Hepatocyte (in vitro differentiated cells): Measurements from ENCODE around the gene EPHA5. TPM values are rescaled to one million over a fixed set of nuclear protein-coding genes. Genes with fewer than 3 reads are reported as not detected.

Experiments used
- DNase-seq: peaks from one replicate; pipeline ENCODE4 v3.0.0-alpha.2; 2016; ENCODE audit warnings: low spot score
- H2AFZ ChIP-seq: fragments of 200-600 bp; sonication (generic); 2 replicates; pipeline ENCODE4 v1.6.0; 2016; ENCODE audit warnings: antibody characterized with exemption, mild to moderate bottlenecking
- H3K27ac ChIP-seq: fragments of 200-600 bp; sonication (generic); 2 replicates; pipeline ENCODE4 v1.5.1; 2016; ENCODE audit warnings: mild to moderate bottlenecking
- H3K27me3 ChIP-seq: fragments of 200-600 bp; sonication (generic); 2 replicates; pipeline ENCODE4 v1.6.1; 2016
- H3K36me3 ChIP-seq: fragments of 200-600 bp; sonication (generic); replicated peaks from 2 replicates; pipeline ENCODE4 v1.5.1; 2016; ENCODE audit warnings: low read depth; ENCODE audit not compliant: insufficient read depth
- H3K4me1 ChIP-seq: fragments of 200-600 bp; sonication (generic); 2 replicates; pipeline ENCODE4 v1.5.1; 2016; ENCODE audit warnings: mild to moderate bottlenecking, moderate library complexity; ENCODE audit not compliant: insufficient read depth
- H3K4me2 ChIP-seq: fragments of 200-600 bp; sonication (generic); 2 replicates; pipeline ENCODE4 v1.6.0; 2016
- H3K4me3 ChIP-seq: fragments of 200-600 bp; sonication (generic); 2 replicates; pipeline ENCODE4 v1.5.1; 2016; ENCODE audit warnings: mild to moderate bottlenecking
- H3K79me2 ChIP-seq: fragments of 200-600 bp; sonication (generic); 2 replicates; pipeline ENCODE4 v1.6.0; 2017; ENCODE audit warnings: mild to moderate bottlenecking
- H3K9me2 ChIP-seq: fragments of 200-600 bp; sonication (generic); replicated peaks from 2 replicates; pipeline ENCODE4 v1.6.0; 2017; ENCODE audit warnings: mild to moderate bottlenecking; ENCODE audit not compliant: insufficient read depth
- H3K9me3 ChIP-seq: fragments of 200-600 bp; sonication (generic); 2 replicates; pipeline ENCODE4 v1.5.1; 2016; ENCODE audit warnings: low read depth, mild to moderate bottlenecking
- H4K20me1 ChIP-seq: fragments of 200-600 bp; sonication (generic); 2 replicates; pipeline ENCODE4 v1.6.0; 2016; ENCODE audit warnings: mild to moderate bottlenecking; ENCODE audit not compliant: insufficient read depth, poor library complexity, severe bottlenecking
- EZH2 ChIP-seq: fragments of 200-600 bp; sonication (generic); IDR thresholded peaks from 2 replicates; pipeline ENCODE4 v1.6.1; 2016; ENCODE audit warnings: antibody characterized with exemption, mild to moderate bottlenecking, borderline replicate concordance
- EZH2phosphoT487 ChIP-seq: fragments of 200-600 bp; sonication (generic); IDR thresholded peaks from one replicate; pipeline ENCODE4 v1.6.1; 2018; ENCODE audit warnings: antibody characterized with exemption, mild to moderate bottlenecking, low read depth, moderate library complexity; ENCODE audit not compliant: unreplicated experiment, severe bottlenecking
- WGBS: methylation state at CpG from one replicate; pipeline ENCODE4 v1.1.6; 2016; ENCODE audit warnings: low lambda C conversion rate; ENCODE audit errors: missing lambda C conversion rate; 5-methylcytosine and 5-hydroxymethylcytosine counted together
- polyA plus RNA-seq: library from polyadenylated mRNA; unstranded; fragments of >200 nt; fragmentation: Nextera tagmentation; extraction: Ambion mirVana; gene quantifications from 2 replicates; pipeline ENCODE4 v1.2.1, GENCODE V29; 2016
- total RNA-seq: library from RNA; depleted of rRNA; stranded (reverse); fragments of >200 nt; gene quantifications from 2 replicates; pipeline ENCODE4 v1.2.3, GENCODE V29; 2014
- TF ChIP-seq, protein P1 (sequence below): fragments of 200-600 bp; sonication (generic); IDR thresholded peaks from 2 replicates; pipeline ENCODE4 v1.5.1; 2016; ENCODE audit warnings: antibody characterized with exemption, mild to moderate bottlenecking; ENCODE audit not compliant: poor library complexity

The EPHA5 gene
- total and polyA plus RNA-seq, 2 experiments from 2014 or later, result 0.05 to 0.63 TPM

DNA sequence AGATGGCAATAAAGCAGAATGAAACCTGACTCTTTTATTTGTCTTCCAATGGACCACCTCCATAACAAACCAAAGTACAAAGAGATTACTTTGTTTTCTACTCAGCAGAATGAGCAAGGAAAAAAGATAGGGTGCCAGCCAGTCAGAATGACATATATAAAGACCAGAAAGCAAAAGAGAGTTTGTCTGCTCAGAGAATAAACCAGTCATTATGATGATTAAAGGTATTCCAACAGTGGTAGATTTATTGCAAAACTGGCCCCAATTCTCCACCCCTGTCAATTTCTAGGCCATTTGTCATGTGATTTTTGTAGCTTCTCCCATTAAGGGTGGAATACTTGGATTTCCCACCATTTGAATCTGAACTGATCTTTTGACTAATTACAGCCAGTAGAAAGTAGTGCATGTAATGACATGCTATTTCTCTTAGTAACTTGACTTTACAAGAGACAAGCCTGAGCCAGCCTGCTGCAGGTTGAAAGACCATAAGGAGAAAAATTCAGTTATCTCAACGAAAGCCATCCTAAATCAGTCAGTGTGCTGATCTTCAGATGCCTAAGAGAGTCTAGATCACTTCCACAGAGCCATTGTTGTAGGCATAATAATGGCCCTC lies 203.1 kb downstream of the EPHA5 start:
- no peak for TF ChIP-seq EZH2
- TF ChIP-seq EZH2phosphoT487, result no peak
- TF ChIP-seq, protein P1, sequence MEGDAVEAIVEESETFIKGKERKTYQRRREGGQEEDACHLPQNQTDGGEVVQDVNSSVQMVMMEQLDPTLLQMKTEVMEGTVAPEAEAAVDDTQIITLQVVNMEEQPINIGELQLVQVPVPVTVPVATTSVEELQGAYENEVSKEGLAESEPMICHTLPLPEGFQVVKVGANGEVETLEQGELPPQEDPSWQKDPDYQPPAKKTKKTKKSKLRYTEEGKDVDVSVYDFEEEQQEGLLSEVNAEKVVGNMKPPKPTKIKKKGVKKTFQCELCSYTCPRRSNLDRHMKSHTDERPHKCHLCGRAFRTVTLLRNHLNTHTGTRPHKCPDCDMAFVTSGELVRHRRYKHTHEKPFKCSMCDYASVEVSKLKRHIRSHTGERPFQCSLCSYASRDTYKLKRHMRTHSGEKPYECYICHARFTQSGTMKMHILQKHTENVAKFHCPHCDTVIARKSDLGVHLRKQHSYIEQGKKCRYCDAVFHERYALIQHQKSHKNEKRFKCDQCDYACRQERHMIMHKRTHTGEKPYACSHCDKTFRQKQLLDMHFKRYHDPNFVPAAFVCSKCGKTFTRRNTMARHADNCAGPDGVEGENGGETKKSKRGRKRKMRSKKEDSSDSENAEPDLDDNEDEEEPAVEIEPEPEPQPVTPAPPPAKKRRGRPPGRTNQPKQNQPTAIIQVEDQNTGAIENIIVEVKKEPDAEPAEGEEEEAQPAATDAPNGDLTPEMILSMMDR, result no peak
- H3K4me2 ChIP-seq, result no peak overlapping the region
- 64% methylated on average over 1 of the region's 1 CpG for WGBS

DNA sequence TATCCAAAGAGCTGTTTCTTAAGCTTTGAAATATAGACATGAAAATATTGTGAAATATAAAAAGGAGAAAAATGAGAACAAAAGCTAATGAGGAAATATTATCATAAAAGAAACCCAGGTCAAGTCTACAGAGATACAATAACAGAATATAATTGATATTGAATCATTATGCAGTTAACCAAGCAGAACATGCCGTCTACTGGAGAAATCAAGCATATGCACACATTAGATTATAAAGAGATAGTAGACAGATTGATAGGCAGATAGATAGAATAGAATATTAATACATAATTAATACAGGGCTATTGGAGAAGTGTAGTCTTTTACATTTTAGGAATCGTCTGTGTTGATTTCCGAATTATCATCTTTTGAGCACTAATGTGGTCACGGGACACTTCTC lies 208.5 kb downstream of the EPHA5 start:
- DNase-seq, result no peak
- H3K27ac ChIP-seq, result no peak overlapping the region

More for the DNA sequence above, 203.1 kb downstream of the EPHA5 start:
- no peaks in the 10 kb centered on the region for H3K4me1 ChIP-seq
- no peaks in the 10 kb centered on the region for H3K79me2 ChIP-seq
- no peak overlapping the region for H2AFZ ChIP-seq
- no peaks in the 10 kb centered on the region for H3K27me3 ChIP-seq
- no peak overlapping the region for H3K4me3 ChIP-seq
- no peaks in the 10 kb centered on the region for H3K9me3 ChIP-seq
- H3K27ac ChIP-seq, result no peak overlapping the region
- no peaks in the 10 kb centered on the region for H3K36me3 ChIP-seq
- no peaks in the 10 kb centered on the region for H3K9me2 ChIP-seq
- no peaks in the 10 kb centered on the region for H4K20me1 ChIP-seq
- DNase-seq, result no peak

DNA sequence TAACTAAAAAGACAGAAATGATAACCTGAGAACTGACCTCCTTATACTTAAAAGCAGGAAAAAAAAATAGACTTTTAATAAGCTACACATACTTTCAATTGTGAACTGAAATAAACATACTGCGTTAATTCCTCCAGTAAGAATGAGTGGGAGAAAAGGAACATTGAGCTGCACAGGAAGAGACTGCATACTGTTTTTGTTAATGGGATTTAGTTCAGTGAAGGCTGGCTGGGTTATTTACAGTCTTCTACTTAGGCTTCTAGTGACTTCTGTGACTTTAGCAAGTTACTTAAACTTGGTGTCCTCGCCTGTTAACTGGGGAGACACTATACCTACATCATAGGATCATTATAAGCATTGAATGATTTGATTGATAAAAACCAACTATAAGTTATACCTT lies 213.3 kb downstream of the EPHA5 start:
- no peaks in the 10 kb centered on the region for H4K20me1 ChIP-seq
- no peak for DNase-seq
- H3K79me2 ChIP-seq, result no peaks in the 10 kb centered on the region
- no peaks in the 10 kb centered on the region for H3K9me3 ChIP-seq
- H3K9me2 ChIP-seq, result no peaks in the 10 kb centered on the region
- no peak overlapping the region for H3K4me3 ChIP-seq
- TF ChIP-seq EZH2 (no peak), EZH2phosphoT487 (no peak)
- TF ChIP-seq, protein P1, result no peak
- H3K4me1 ChIP-seq, result no peaks in the 10 kb centered on the region
- no peak overlapping the region for H2AFZ ChIP-seq
- no peak overlapping the region for H3K27ac ChIP-seq
- H3K36me3 ChIP-seq, result no peaks in the 10 kb centered on the region
- H3K4me2 ChIP-seq, result no peak overlapping the region
- no peaks in the 10 kb centered on the region for H3K27me3 ChIP-seq
- WGBS, result 75% methylated on average over 2 of the region's 2 CpGs

More for the DNA sequence above, 208.5 kb downstream of the EPHA5 start:
- Histone ChIP-seq H2AFZ (no peak overlapping the region), H3K79me2 (no peaks in the 10 kb centered on the region), H3K4me2 (no peak overlapping the region), H3K4me1 (no peaks in the 10 kb centered on the region), H4K20me1 (no peaks in the 10 kb centered on the region), H3K36me3 (no peaks in the 10 kb centered on the region), H3K4me3 (no peak overlapping the region), H3K9me2 (no peaks in the 10 kb centered on the region), H3K27me3 (no peaks in the 10 kb centered on the region), H3K9me3 (no peaks in the 10 kb centered on the region)
- 80% methylated on average over 4 of the region's 4 CpGs for WGBS
- TF ChIP-seq EZH2phosphoT487 (no peak), EZH2 (no peak)
- TF ChIP-seq, protein P1, result no peak
